D721Med (cell line): ENCODE data around the gene ZDHHC8.

ENCODE experiments used
- DNase-seq: peaks from one replicate; pipeline ENCODE4 v3.0.0; 2011; ENCODE audit warnings: low spot score; ENCODE audit not compliant: insufficient read length
- FAIRE-seq: peaks from 2 replicates; lab custom pipeline; 2011; peaks lifted over from hg19 to GRCh38; lab: Jason Lieb, UNC
- CTCF ChIP-seq: IDR thresholded peaks from 2 replicates; pipeline ENCODE4 v1.5.1; 2012; ENCODE audit warnings: mild to moderate bottlenecking, control low read depth; ENCODE audit not compliant: insufficient read depth; ENCODE audit errors: missing control alignments

Gene ZDHHC8

GRCh38 chr22:20138868-20139267, 7.3 kb downstream of the ZDHHC8 start:
- FAIRE-seq (no peak), DNase-seq (no peak)
- no peak for TF ChIP-seq CTCF

- FAIRE-seq (no peak), DNase-seq (no peak)
Observed at GRCh38 chr22:20139391-20140106, 7.9 kb downstream of the ZDHHC8 start.

GRCh38 chr22:20140107-20140445, 8.5 kb downstream of the ZDHHC8 start:
- TF ChIP-seq CTCF = no peak
- FAIRE-seq (no peak), DNase-seq (no peak)

More at GRCh38 chr22:20139391-20140106, 7.9 kb downstream of the ZDHHC8 start:
- no peak for TF ChIP-seq CTCF

GRCh38 chr22:20140521-20140964, 8.9 kb downstream of the ZDHHC8 start:
- FAIRE-seq (no peak), DNase-seq (no peak)
- TF ChIP-seq CTCF = no peak

- DNase-seq (no peak), FAIRE-seq (no peak)
- TF ChIP-seq CTCF = no peak
Observed at GRCh38 chr22:20141186-20142077, 9.8 kb downstream of the ZDHHC8 start.

GRCh38 chr22:20142711-20143621, 11.4 kb downstream of the ZDHHC8 start:
- DNase-seq (no peak), FAIRE-seq (no peak)
- TF ChIP-seq CTCF = no peak
